Endometrial microvascular endothelial cells (primary cell): ENCODE results near the gene ACE. TPM values are rescaled to one million over a fixed set of nuclear protein-coding genes. Genes with fewer than 3 reads are reported as not detected.

ENCODE experiments used
- in situ Hi-C: cut with HindIII; loops from 2 replicates; pipeline ENCODE4 v1.10.0; 2017; ENCODE audit warnings: low sequenced_read_pairs, low pct_unique_long_range_greater_than_20kb; ENCODE audit errors: inconsistent ontology term
- total RNA-seq: library from RNA; depleted of rRNA; stranded (reverse); fragments of >200 nt; gene quantifications from one replicate; pipeline ENCODE4 v1.2.3, GENCODE V29; 2015; ENCODE audit errors: inconsistent ontology term

Gene ACE
- total RNA-seq, 1 donor from 2014 or later = 35.7 TPM

DNA sequence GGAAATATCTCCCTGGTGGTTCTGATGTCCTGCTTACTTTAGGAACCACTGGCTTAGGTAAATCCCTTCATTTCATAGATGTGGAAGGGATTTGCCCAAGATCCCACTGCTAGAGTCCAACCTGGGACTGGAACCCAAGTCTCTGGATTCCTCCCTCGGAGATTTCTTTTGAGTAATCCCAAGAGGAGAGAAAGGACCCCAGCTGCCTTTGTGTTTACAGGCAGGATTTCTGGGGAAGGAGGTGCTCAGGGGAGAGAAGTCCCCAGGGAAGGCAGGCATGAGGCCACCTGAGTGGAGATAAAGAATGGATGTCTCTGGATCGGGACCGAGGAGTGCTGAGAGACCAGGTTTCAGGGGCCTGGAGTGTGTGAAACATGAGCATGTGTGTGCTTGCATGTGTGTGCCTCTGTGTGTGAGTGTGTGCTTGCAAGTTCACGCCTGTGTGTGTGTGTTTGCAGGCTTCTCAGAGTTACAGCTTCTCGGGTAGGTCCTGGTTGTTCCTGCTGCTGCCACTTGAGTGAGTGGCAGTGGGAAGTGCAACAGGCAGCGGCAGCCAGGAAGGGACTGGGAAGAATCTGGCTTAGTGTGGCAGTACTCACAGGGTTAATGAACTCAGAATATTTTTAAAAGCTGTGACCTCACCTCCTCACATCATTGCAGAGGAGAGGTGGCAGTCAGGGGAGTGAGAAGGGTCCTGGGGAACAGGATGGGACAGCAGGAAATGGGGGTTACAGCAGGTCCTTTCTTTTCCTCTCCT, 48.5 kb downstream of the ACE start:
- in situ Hi-C loops = no loop called here

DNA sequence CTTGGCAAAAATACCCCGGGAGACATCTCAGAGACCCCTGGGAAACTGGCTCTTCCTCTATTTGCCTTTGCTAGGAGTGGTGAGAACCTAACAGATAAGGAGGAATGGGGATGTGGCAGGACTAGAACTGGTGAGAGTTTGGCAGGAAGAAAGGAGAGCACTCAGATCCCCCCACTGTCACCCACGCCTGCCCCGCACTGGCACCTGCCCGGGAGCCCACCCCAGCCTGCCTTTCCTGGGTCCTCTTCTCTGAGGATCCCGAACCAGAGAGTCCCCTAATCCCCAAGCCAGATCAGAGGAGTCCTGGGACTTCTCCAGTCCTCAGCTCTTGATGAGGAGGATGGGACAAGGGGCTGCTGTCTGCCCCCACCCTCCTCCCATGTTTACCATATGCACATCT, 50.0 kb downstream of the ACE start:
- in situ Hi-C loops = no loop called here

DNA sequence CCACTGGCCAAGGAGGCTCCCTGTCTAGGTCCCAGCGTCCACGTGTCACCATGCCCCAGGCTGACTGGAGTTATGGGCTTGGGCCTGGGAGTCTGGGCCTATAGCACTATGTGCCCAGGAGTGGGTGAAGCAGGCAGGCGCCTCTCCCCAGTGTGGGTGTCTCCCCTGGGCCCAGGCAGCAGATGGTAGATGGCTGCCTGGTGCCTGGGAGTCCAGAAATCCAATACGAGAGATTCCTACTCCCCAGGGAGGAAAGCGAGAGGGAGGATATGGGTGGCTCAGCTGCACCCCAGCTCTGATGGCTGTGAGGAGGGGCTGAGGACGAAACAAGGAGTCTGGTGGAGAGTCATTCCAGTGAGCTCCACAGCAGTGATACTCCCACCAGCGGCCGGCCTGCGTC, 51.3 kb downstream of the ACE start:
- in situ Hi-C loops = no loop called here

DNA sequence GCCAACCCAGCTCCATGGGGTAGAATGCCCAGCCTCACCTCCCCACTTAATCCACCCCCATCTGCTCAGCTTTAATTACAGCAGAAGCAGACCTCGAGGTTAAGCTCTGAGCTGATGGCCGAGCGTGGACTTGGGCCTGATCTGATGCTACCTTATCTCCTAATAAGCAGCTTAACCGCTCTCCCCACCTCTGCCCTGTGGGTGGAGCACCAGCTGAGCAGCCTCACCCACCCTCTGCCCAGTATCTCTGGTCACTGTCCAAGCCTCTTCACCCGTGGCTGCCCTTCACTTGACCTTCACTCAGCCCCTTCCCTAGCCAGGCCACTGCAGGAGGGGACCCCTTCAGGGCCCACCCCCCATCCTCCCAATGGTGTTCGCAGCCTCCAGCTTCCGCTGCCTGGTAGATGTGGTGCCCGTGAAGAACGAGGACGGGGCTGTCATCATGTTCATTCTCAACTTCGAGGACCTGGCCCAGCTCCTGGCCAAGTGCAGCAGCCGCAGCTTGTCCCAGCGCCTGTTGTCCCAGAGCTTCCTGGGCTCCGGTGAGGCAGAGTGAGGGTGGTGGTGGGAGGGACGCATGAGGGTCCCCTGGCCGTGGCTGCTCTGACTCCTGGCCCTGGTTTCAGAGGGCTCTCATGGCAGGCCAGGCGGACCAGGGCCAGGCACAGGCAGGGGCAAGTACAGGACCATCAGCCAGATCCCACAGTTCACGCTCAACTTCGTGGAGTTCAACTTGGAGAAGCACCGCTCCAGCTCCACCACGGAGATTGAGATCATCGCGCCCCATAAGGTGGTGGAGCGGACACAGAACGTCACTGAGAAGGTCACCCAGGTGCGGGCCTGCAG, 53.1 kb downstream of the ACE start:
- in situ Hi-C loops = no loop called here

DNA sequence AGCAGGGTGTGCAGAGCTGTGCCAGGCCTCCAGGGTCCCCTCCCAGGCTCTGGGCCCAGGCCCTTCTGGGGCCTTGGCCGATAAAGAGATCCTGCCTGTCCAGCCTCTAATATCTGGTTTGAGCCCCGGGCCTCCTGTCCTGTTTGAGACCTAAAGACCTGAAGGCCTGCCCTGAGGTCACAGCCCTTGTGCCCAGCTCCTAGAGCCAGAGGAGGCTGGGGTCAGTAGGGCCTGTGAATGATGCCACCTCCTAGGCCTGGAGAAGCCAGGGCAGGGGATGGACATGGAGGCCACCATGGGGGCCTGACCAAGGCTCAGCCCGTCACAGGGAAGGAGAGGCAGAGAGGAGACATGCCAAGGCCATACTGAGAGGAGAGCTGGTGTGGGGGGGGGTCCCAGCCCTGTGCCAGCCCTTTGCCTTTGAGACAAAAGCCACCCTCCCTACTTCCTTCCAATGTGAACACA, 53.7 kb downstream of the ACE start:
- in situ Hi-C loops = no loop called here

DNA sequence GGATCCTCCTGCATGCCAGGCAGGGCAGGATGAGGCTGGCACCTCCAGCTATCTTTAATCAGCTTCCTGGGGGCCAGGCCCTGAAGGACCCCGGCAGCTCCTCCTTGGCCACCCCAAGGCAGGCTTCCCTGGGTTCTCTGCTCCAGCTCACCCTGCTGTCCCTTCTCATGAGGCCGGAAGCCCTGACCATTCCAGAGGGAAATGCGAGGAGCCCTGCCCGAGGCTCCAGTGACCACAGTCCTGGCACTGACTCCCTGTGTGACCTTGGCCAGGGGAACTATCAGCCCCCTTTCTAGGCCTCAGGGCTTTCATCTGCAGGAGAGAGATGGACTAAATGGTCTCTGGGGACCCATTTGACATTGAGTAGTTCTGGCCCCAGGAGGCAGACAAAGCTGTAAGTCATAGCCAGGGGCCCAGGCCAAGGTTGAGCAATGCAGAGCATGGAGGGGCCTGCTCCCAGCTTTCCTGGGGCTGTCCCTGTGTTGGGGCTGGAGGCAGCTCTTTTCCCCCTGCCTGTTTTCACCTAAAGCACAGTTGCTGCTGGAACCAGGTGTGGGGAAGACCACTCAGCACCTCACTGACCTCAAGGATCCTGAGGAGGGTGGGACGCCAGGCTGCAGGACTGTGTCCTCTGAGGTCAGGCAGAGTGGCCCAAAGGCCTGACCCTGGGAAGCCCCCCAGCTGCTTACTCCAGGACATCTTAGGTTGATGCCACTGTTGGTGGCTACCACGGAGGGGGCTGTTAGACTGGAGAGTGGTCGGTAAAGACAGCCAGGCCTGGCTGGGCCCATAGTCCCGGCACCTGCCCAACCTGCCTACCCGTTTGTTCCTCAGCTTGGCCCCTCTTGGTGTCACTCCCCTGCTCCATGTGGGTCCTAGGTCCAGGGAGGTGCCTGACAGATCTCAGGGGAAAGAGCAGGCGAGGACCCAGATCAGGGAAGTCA, 54.4 kb downstream of the ACE start:
- in situ Hi-C loops = no loop called here

DNA sequence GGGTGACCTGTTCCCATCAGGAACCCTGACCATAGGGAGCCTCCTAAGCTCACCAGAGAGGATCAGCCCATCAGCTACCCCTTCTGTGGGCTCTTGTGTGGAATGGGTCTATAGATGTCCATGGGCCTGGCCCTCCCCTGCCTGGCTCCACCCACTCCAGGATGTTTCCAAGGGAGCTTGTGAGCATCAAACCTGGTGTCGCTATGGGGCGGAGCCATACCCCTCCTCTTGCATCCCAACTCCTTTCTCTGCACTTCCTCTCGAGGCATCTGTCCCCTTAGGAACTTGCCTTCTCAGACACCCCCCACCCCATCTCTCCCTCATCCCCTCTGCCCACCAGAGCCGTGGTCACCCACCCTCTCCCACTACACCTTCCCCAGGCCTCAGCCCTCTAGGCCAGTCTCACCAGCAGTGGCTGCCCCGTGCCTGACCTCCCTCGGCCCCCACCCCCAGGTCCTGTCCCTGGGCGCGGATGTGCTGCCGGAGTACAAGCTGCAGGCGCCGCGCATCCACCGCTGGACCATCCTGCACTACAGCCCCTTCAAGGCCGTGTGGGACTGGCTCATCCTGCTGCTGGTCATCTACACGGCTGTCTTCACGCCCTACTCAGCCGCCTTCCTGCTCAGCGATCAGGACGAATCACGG, 56.7 kb downstream of the ACE start:
- in situ Hi-C loops = no loop called here

DNA sequence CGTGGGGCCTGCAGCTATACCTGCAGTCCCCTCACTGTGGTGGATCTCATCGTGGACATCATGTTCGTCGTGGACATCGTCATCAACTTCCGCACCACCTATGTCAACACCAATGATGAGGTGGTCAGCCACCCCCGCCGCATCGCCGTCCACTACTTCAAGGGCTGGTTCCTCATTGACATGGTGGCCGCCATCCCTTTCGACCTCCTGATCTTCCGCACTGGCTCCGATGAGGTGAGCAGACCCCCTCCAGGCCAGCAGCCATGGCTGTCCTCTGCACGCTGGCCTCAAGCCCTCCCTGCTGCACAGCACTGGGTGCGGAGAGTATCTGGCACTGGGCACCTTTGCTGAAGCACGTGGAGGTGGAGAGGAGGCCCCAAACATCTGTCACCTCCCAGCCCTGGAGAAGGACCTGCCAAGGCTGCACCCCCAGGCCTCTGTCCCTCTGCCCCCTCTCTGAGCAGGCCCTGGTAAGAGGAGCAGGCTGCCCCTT, 57.3 kb downstream of the ACE start:
- in situ Hi-C loops = no loop called here

DNA sequence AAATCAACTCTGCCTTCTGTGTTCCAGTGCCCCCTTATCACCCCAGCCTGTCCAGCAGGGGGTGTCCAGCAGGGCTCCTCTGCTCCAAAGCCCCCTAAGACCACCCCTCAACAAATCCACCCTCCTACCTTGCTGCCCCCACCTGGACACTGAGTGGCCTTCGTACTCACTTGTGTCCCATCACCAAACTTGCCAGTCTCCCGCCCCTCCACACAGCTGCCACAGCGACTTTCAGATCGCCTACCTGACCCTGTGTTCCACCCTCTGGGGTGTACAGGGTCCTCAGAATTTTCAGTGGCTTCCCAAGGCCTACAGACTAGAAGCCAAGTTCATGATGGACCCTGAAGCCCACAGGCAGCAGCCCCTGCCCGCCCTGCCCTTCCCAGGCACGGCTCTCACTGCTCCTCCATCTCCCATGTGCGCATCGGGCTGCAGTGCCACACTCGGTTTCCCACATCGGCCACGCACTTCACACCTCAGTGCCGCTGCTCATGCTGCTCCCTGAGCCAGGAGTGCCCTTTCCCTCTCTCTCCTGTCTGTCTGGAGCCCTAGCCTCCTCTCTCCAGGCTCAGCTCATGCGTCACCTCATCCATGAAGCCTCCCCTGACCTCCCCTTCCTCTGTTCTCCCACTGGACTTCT, 58.1 kb downstream of the ACE start:
- in situ Hi-C loops = no loop called here

DNA sequence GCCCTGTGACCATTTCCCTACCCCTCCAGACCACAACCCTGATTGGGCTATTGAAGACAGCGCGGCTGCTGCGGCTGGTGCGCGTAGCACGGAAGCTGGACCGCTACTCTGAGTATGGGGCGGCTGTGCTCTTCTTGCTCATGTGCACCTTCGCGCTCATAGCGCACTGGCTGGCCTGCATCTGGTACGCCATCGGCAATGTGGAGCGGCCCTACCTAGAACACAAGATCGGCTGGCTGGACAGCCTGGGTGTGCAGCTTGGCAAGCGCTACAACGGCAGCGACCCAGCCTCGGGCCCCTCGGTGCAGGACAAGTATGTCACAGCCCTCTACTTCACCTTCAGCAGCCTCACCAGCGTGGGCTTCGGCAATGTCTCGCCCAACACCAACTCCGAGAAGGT, 58.8 kb downstream of the ACE start:
- in situ Hi-C loops = no loop called here

DNA sequence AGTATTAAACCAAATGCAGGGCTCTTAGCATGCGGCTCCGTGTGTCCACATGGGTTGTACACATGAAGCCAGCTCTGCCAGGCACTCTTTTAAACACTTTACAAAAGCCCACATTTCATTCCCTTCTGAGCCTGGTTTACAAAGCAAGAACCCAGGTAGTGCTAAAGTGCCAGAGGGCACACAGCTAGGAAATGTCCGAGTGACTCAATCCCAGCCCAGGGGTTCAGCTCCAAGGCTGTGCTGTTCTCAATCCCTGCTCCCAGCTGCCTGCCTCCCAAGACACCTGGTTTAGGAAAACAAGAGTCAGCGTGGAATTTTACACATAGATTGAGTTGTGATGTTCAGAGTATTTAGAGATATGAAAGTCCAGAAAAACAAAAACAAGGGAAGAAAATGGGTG, 60.1 kb downstream of the ACE start:
- in situ Hi-C loops = no loop called here

DNA sequence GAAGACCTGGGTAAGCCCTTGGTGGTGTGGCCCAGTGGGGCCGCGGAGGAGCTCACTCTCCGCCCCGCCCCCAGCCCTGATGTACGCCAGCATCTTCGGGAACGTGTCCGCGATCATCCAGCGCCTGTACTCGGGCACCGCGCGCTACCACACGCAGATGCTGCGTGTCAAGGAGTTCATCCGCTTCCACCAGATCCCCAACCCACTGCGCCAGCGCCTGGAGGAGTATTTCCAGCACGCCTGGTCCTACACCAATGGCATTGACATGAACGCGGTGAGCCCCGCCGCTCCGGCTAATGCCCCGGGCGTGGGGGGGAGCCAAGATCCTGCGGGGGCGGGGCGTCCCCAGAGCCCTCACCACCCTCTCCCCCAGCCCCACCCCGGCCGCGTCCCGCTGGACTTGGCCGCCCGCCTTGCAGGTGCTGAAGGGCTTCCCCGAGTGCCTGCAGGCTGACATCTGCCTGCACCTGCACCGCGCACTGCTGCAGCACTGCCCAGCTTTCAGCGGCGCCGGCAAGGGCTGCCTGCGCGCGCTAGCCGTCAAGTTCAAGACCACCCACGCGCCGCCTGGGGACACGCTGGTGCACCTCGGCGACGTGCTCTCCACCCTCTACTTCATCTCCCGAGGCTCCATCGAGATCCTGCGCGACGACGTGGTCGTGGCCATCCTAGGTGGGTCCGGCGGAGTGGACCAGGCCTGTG, 61.3 kb downstream of the ACE start:
- in situ Hi-C loops = no loop called here

DNA sequence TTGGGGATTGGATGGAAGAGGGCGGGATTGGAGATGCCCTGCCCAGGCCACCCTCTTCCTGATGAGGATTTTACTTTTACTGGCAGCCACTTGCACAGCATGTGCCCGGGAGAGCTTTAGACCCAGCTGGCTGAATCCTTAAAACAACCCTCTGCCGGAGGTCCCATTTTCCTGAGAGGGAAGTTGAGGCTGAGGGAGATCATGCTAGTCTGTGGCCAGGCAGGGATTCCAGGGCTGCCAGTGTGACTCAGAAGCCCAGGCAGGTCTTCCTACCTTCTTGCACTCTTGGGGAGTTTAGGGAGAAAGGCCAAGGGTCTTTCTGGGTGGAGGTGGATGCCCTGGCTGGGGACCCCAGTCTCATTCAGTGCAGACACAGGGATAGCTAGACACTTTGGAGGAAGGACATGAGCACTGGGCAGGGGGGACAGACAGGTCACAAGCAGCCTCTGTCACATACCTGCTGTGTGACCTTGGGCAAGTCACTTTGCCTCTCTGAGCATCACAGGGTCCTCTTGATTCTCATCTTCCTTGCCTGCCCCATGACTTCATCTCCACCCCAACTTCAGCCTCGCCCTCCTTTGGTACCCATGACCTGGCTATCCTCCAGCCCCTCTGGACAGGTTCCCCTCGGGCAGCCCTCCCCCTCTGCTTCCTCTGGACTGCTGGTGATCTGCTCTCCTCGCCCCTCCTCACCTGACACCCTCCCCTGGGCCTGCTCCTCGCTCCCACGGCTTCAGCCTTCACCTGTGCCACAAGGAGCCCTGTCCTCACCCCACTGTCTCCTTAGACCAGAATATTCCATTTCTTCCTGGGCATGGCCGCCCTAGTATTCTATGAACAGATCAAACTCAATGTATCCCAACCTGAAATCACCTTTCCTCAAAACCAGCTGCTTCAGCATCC, 62.1 kb downstream of the ACE start:
- in situ Hi-C loops = no loop called here

DNA sequence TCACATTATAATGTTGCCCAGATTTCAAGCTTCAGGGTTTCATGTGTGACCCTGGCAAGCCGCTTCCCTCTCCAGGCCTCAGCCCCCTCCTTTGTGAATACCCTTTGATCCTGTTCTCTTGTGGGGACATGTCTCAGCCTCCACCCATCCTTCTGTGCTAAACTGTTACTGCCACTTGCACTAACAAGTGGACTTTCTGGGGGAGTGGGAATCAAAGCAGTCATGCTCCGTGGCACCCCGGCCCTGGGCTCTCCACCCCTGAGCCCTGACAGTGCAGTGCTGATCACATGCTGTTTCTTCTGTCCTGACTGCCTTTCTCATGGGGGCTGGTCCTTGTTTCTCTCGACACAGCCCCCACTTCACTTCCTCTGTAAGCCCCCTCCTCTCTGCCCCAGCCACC, 63.7 kb downstream of the ACE start:
- in situ Hi-C loops = no loop called here

DNA sequence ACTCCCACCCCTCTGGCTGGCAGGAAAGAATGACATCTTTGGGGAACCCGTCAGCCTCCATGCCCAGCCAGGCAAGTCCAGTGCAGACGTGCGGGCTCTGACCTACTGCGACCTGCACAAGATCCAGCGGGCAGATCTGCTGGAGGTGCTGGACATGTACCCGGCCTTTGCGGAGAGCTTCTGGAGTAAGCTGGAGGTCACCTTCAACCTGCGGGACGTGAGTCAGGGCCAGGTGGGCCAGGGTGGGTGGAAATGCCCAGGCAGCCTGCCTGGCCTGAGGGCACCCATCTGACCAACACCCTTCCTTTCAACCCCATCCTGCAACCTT, 65.3 kb downstream of the ACE start:
- in situ Hi-C loops = no loop called here

DNA sequence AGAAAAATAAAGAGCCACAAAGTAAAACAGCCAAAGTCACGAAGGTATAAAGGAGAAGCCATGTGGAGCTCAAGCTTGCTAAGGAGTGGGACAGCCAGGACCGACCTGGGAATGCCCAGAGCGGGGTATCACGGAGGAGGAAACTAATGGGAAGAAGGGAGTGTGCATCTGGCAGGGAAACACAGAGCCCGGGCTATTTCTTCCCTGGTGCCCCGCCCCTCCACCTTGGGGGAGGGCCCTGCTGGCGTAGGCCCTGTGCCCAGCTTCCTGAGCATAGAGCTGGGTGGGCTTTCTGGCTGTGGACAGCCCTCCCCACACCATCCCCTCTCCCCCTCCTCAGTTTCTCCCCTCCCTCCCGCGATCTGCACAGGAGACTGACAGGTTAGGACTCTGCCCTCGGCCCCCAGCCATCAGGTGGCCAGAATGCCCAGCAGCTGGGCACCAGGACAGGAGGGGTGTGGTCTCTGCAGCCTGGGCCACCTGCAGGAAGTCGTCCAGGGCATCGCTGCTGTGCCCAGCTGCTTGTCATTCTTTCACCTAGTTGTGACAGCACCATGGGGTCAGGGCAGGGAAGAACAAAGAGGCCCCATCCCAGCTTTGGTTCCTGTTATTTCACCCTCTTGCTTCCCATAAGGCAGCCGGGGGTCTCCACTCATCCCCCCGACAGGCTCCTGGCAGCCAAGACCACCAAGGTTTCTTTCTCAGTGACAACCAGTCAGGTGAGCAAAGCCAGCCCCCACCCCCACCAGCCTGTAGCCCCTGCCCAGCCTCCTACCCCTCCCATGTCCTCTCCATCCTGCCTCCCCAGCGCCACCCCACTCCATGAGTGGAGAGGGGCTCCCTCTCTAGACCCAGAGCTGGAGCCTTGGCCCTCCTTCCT, 66.3 kb downstream of the ACE start:
- in situ Hi-C loops = no loop called here
